ENCODE measurements around the gene NCAM1. TPM values are rescaled to one million over a fixed set of nuclear protein-coding genes. Genes with fewer than 3 reads are reported as not detected.

NCAM1 gene
- total RNA-seq, 2 donors from 2014 or later: 0.39 TPM

- DNase-seq (ENCODE audit: low spot score in 2 of 2) (no peak), ATAC-seq (no peak)
- H3K36me3 Mint-ChIP-seq: no peaks in the 10 kb centered on the region
- no peaks in the 10 kb centered on the region for H3K9me3 Mint-ChIP-seq
- no peak overlapping the region for H3K27ac Mint-ChIP-seq
Observed at GRCh38 chr11:113179181-113179704, 218.0 kb downstream of the NCAM1 start.

DNA sequence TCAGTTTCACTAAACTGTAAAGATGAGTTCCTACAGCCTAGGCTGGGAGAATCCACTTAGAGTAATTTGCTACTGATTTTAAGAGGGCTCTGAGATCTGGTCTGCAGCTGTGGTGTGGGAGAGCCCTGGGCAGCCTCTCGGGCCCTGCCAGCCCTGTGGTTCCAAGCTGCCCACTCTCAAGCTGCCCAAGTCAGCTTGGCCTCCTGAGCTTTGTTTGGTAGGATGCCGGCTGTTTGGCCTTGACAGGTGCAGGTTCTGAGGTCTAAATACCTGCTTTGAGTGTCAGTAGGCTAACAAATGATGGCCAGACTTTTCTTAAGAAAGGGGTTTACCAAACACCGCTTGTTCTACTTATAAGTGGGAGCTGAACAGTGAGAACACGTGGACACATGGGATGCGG is 219.9 kb downstream of the NCAM1 start:
- Mint-ChIP-seq H3K9me3 (no peaks in the 10 kb centered on the region), H3K27ac (no peak overlapping the region), H3K36me3 (no peaks in the 10 kb centered on the region)
- DNase-seq (ENCODE audit: low spot score in 2 of 2): no peak
- ATAC-seq: no peak

- H3K27ac Mint-ChIP-seq: no peak overlapping the region
- ATAC-seq (no peak), DNase-seq (ENCODE audit: low spot score in 2 of 2) (no peak)
- no peaks in the 10 kb centered on the region for H3K9me3 Mint-ChIP-seq
- H3K36me3 Mint-ChIP-seq: no peaks in the 10 kb centered on the region
Observed at GRCh38 chr11:113182288-113182687, 221.1 kb downstream of the NCAM1 start.

DNA sequence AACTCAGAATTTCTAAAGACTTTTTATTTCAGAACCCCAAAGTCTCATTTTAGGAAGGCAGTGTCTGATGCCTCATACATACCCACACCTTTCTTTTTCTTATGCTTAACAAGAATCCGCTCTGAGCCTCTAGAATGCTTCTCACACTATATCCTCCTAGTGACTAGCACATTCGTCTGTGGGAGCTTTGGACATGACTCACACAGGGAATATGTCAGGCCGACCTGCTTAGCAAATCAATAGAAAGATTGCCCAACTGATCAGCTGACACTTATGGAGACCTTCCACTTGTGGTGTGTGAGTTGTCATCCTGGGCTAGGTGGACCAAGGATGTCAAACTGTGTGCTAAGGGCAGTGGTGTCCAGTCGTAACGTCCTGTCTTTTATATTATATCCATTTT is 223.3 kb downstream of the NCAM1 start:
- ATAC-seq (no peak), DNase-seq (ENCODE audit: low spot score in 2 of 2) (no peak)
- Mint-ChIP-seq H3K9me3 (no peaks in the 10 kb centered on the region), H3K36me3 (no peaks in the 10 kb centered on the region), H3K27ac (no peak overlapping the region)

DNA sequence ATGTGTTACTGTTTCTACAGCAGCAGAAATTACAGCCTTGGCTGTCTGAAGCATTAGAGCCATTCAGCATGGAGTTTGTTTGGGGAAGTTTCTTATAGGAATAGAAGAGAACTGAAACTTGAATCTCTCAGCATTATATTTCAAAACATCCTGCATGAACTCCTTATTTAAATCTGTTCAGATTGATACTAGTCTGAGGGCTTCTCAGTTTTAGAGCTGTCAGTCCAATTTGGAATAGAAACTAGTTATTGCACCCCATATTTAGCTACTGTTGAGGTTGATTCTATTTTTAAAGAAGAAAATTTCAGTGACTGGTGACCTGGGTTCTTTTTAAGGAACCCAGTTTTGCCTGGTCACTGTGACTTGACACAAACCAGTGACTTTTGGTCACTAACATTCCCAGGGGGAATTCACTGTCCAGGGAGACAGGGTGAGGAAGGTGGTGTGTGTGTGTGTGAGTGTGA is 227.2 kb downstream of the NCAM1 start:
- no peak overlapping the region for H3K27ac Mint-ChIP-seq
- H3K36me3 Mint-ChIP-seq: no peaks in the 10 kb centered on the region
- no peaks in the 10 kb centered on the region for H3K9me3 Mint-ChIP-seq
- ATAC-seq: no peak
- no peak for DNase-seq (ENCODE audit: low spot score in 2 of 2)

- Mint-ChIP-seq H3K27ac (no peak overlapping the region), H3K36me3 (no peaks in the 10 kb centered on the region), H3K9me3 (no peaks in the 10 kb centered on the region)
- ATAC-seq: no peak
- no peak for DNase-seq (ENCODE audit: low spot score in 2 of 2)
Observed at GRCh38 chr11:113189909-113190667, 228.9 kb downstream of the NCAM1 start.

GRCh38 chr11:113192121-113192925 is 231.1 kb downstream of the NCAM1 start:
- DNase-seq (ENCODE audit: low spot score in 2 of 2) (no peak), ATAC-seq (no peak)
- Mint-ChIP-seq H3K9me3 (no peaks in the 10 kb centered on the region), H3K27ac (no peak overlapping the region), H3K36me3 (no peaks in the 10 kb centered on the region)

- ATAC-seq (no peak), DNase-seq (ENCODE audit: low spot score in 2 of 2) (no peak)
- no peaks in the 10 kb centered on the region for H3K36me3 Mint-ChIP-seq
- H3K27ac Mint-ChIP-seq: no peak overlapping the region
- H3K9me3 Mint-ChIP-seq: no peaks in the 10 kb centered on the region
Observed at GRCh38 chr11:113193016-113193415, 231.8 kb downstream of the NCAM1 start.

GRCh38 chr11:113193946-113194345 is 232.7 kb downstream of the NCAM1 start:
- H3K36me3 Mint-ChIP-seq: no peaks in the 10 kb centered on the region
- DNase-seq (ENCODE audit: low spot score in 2 of 2) (no peak), ATAC-seq (no peak)
- no peak overlapping the region for H3K27ac Mint-ChIP-seq
- no peaks in the 10 kb centered on the region for H3K9me3 Mint-ChIP-seq

GRCh38 chr11:113195728-113196127 is 234.5 kb downstream of the NCAM1 start:
- ATAC-seq (no peak), DNase-seq (ENCODE audit: low spot score in 2 of 2) (no peak)
- Mint-ChIP-seq H3K36me3 (no peaks in the 10 kb centered on the region), H3K9me3 (no peaks in the 10 kb centered on the region), H3K27ac (no peak overlapping the region)

- no peak for ATAC-seq
- no peak for DNase-seq (ENCODE audit: low spot score in 2 of 2)
- no peaks in the 10 kb centered on the region for H3K9me3 Mint-ChIP-seq
- no peaks in the 10 kb centered on the region for H3K36me3 Mint-ChIP-seq
- H3K27ac Mint-ChIP-seq: no peak overlapping the region
Observed at GRCh38 chr11:113197446-113197845, 236.2 kb downstream of the NCAM1 start.

GRCh38 chr11:113198972-113199661 is 237.9 kb downstream of the NCAM1 start:
- ATAC-seq (no peak), DNase-seq (ENCODE audit: low spot score in 2 of 2) (no peak)
- Mint-ChIP-seq H3K9me3 (no peaks in the 10 kb centered on the region), H3K36me3 (no peaks in the 10 kb centered on the region), H3K27ac (no peak overlapping the region)

DNA sequence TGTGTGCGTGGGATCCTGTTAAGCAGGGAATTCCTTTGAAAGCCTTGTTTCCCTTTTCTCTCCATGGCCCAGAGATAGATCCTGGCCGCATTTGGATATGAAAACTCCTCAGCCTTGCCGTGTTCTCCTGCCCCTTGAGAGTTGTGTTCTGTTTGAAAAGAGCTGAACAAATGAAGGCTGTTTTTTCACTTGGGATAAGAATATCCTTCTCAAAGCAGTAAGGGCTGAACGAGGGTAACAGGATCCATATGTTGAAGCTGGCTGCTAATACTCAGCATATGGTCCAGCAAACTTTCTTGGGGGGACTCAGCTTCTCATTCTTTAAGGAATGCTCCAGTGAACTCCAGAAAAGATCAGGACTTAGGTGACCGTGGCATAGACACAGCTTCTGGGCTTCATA is 238.6 kb downstream of the NCAM1 start:
- Mint-ChIP-seq H3K36me3 (no peaks in the 10 kb centered on the region), H3K27ac (no peak overlapping the region), H3K9me3 (no peaks in the 10 kb centered on the region)
- no peak for DNase-seq (ENCODE audit: low spot score in 2 of 2)
- no peak for ATAC-seq

GRCh38 chr11:113201054-113201818 is 240.0 kb downstream of the NCAM1 start:
- DNase-seq (ENCODE audit: low spot score in 2 of 2) (no peak), ATAC-seq (no peak)
- H3K9me3 Mint-ChIP-seq: no peaks in the 10 kb centered on the region
- no peak overlapping the region for H3K27ac Mint-ChIP-seq
- no peaks in the 10 kb centered on the region for H3K36me3 Mint-ChIP-seq

- Mint-ChIP-seq H3K9me3 (no peaks in the 10 kb centered on the region), H3K36me3 (no peaks in the 10 kb centered on the region), H3K27ac (no peak overlapping the region)
- DNase-seq (ENCODE audit: low spot score in 2 of 2): no peak
- ATAC-seq: no peak
Observed at GRCh38 chr11:113202431-113202830, 241.2 kb downstream of the NCAM1 start.

- DNase-seq (ENCODE audit: low spot score in 2 of 2) (no peak), ATAC-seq (no peak)
- Mint-ChIP-seq H3K36me3 (no peaks in the 10 kb centered on the region), H3K27ac (no peak overlapping the region), H3K9me3 (no peaks in the 10 kb centered on the region)
Observed at GRCh38 chr11:113203141-113203753, 242.0 kb downstream of the NCAM1 start.
